Ovary (tissue), 9 donors: ENCODE measurements around the gene LY6G6D. TPM values are rescaled to one million over a fixed set of nuclear protein-coding genes. Genes with fewer than 3 reads are reported as not detected.

Experiments used
- DNase-seq, 5 donors: peaks; one replicate each; pipeline ENCODE4 v3.0.0-alpha.2; 2019 to 2020
- H3K27ac ChIP-seq, 2 donors: fragments of 200-600 bp; one replicate each; pipeline versions ENCODE4 v1.5.1 to v1.8.0; 2019 to 2022
- H3K27me3 ChIP-seq: fragments of 200-600 bp; one replicate; pipeline ENCODE4 v1.8.0; 2022
- H3K36me3 ChIP-seq: fragments of 200-600 bp; sonication (generic); one replicate; pipeline ENCODE4 v1.5.1; 2019
- H3K4me1 ChIP-seq: one replicate; pipeline ENCODE4 v1.8.1; 2013; ENCODE audit warnings: mild to moderate bottlenecking, moderate library complexity; ENCODE audit not compliant: insufficient read depth
- H3K4me3 ChIP-seq: fragments of 200-600 bp; sonication (generic); one replicate; pipeline ENCODE4 v1.5.1; 2017
- H3K9me3 ChIP-seq, 2 donors: fragments of 200-600 bp in 1 of 2; sonication (generic) in 1 of 2; one replicate each; pipeline versions ENCODE4 v1.5.1 to v1.8.1; 2013 to 2019; ENCODE audit warnings: mild to moderate bottlenecking in 1 of 2, moderate library complexity in 1 of 2
- EP300 ChIP-seq: sonication (generic); formaldehyde crosslinking; IDR thresholded peaks from one replicate; pipeline ENCODE4 v1.6.1; 2017; ENCODE audit warnings: antibody characterized with exemption
- POLR2A ChIP-seq: fragments of 450-650 bp; IDR thresholded peaks from one replicate; pipeline ENCODE4 v1.6.1; 2017; ENCODE audit warnings: antibody characterized with exemption, mild to moderate bottlenecking, moderate library complexity
- WGBS, 3 donors: extraction: QIAGEN DNeasy Blood & Tissue Kit in 1 of 3; methylation state at CpG; one replicate each; pipeline versions ENCODE4 v1.1.5 to v1.1.7; 2013 to 2017; 5-methylcytosine and 5-hydroxymethylcytosine counted together
- intact Hi-C, 4 donors: fragments of 100-400 bp; cut with DNase I; formaldehyde crosslinking; loops; one replicate each; pipeline versions ENCODE4 v1.11.0 to v1.15.1; 2022 to 2023
- polyA plus RNA-seq, 2 donors: library from polyadenylated mRNA; stranded (reverse); fragments of 200-250 nt in 1 of 2; fragments of 350-450 nt in 1 of 2; fragmentation: Illumina TruSeq in 1 of 2; extraction: RNeasy Lipid Tissue Mini Kit (QIAGEN cat#74804) in 1 of 2; gene quantifications; one replicate each; pipeline ENCODE4 v1.2.3, GENCODE V29; 2013 to 2014
- total RNA-seq, 7 donors: library from RNA; depleted of rRNA in 2 of 7; stranded (reverse); fragments of >200 nt in 2 of 7; fragmentation: NEBNext Ultra II Directional in 3 of 7; extraction: Animal tissue kit (Norgen Biotek cat#: 25700) in 3 of 7; gene quantifications; one replicate each; pipeline versions ENCODE4 v1.1.0 to v1.2.4, GENCODE V29; 2016 to 2023
- TF ChIP-seq, protein P1 (sequence below), 3 donors: fragments of 450-650 bp in 2 of 3; fragments of 200-600 bp in 1 of 3; IDR thresholded peaks; one replicate each; pipeline versions ENCODE4 v1.5.1 to v1.8.0; 2016 to 2022; ENCODE audit warnings: antibody characterized with exemption in 3 of 3, mild to moderate bottlenecking in 1 of 3
- donor health status: DM: no; HTN: no; CAD: no; lungs with moderate emphysema.
- donor health status: DM: no; HTN: no; CAD: no.
- donor health status: Bipolar disorder and iron deficiency.
- donor health status: DM: yes; HTN: yes; CAD: no.
- donor health status: DM: no; HTN: no; CAD: no.
- donor health status: DM: yes; HTN: yes; CAD: no.

LY6G6D gene
- total and polyA plus RNA-seq, 9 donors: not detected

DNA sequence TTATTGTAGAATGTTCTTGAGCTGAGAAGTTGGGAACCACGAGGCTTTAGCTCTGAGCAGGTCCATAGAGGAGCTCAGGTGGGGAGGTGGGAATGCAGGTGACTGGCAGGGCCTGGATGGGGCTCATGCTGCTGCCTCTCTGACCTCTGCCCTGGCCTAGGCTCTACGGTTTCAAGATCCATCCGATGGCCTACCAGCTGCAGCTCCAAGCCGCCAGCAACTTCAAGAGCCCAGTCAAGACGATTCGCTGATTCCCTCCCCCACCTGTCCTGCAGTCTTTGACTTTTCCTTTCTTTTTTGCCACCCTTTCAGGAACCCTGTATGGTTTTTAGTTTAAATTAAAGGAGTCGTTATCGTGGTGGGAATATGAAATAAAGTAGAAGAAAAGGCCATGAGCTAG is 45.5 kb upstream of the LY6G6D start, which contains the start of gene LY6G5B:
Gene LY6G5B, plus strand, starts transcription at position 301 of the 400 bp plus-strand sequence. CDS start 975 bp downstream, outside the sequence.
- TF ChIP-seq, protein P1, sequence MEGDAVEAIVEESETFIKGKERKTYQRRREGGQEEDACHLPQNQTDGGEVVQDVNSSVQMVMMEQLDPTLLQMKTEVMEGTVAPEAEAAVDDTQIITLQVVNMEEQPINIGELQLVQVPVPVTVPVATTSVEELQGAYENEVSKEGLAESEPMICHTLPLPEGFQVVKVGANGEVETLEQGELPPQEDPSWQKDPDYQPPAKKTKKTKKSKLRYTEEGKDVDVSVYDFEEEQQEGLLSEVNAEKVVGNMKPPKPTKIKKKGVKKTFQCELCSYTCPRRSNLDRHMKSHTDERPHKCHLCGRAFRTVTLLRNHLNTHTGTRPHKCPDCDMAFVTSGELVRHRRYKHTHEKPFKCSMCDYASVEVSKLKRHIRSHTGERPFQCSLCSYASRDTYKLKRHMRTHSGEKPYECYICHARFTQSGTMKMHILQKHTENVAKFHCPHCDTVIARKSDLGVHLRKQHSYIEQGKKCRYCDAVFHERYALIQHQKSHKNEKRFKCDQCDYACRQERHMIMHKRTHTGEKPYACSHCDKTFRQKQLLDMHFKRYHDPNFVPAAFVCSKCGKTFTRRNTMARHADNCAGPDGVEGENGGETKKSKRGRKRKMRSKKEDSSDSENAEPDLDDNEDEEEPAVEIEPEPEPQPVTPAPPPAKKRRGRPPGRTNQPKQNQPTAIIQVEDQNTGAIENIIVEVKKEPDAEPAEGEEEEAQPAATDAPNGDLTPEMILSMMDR (IDR thresholded peaks at IDR 0.05): no peak
- TF ChIP-seq EP300 (no peak), POLR2A (no peak)
- Histone ChIP-seq H3K27ac (no peak within 1 kb of the TSS), H3K4me3 (no peak within 1 kb of the TSS), H3K27me3 (no peaks in the 10 kb centered on the region), H3K9me3 (no peaks in the 10 kb centered on the region), H3K36me3 (no peaks in the 10 kb centered on the region), H3K4me1 (peaks cover 2% of the 10 kb centered on the region)
- DNase-seq: no peak
- intact Hi-C loops: loop anchor here in 2 of 4 donors (5.0 to 10.0 kb wide), 3 partner anchors 58 to 295 kb away; partner anchors contain the start of gene DDAH2 (in 1 of the 2)
- WGBS, 3 donors: 69 to 80% (median 71%) methylated on average over 8 of the region's 8 CpGs

DNA sequence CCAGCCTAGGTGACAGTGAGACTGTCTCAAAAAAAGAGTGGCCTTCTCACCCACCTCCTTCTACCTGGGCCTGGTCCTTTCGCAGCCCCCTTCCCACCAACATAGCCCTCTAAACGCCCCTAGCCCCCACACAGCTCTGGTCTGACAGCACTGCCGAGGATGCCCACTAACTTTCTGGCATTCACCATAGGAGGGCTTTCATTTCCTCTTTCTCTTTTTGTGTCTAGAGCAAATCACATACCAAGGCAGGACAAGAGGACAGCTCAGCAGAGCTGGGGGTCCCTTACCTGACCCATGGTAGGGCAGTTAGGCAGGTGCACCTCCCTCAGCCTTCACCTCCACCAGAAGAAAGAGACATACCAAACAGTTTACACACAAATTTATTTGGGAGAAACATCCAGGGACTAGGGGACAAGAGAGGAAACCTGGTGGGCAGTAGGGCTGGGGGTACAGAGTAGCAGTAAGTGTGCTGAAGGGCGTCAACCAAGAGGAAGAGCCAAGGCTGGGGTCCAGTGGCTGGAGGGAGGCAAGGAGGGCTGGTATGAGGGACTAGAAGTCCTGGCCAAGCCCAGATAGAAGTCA is 38.7 kb upstream of the LY6G6D start:
- no peak overlapping the region for H3K27ac ChIP-seq
- H3K27me3 ChIP-seq: no peaks in the 10 kb centered on the region
- H3K36me3 ChIP-seq: no peaks in the 10 kb centered on the region
- no peaks in the 10 kb centered on the region for H3K9me3 ChIP-seq
- intact Hi-C loops: loop anchor here in 1 of 4 donors (10.0 kb wide), 1 partner anchor 288 kb away; no protein-coding TSS in a partner anchor
- 80 to 85% (median 84%) methylated on average over 4 of the region's 4 CpGs for WGBS, 3 donors
- no peak for DNase-seq
- no peak overlapping the region for H3K4me3 ChIP-seq
- peaks cover under 1% of the 10 kb centered on the region for H3K4me1 ChIP-seq
- TF ChIP-seq, protein P1 (IDR thresholded peaks at IDR 0.05): no peak
- TF ChIP-seq POLR2A: no peak
- TF ChIP-seq EP300: no peak

DNA sequence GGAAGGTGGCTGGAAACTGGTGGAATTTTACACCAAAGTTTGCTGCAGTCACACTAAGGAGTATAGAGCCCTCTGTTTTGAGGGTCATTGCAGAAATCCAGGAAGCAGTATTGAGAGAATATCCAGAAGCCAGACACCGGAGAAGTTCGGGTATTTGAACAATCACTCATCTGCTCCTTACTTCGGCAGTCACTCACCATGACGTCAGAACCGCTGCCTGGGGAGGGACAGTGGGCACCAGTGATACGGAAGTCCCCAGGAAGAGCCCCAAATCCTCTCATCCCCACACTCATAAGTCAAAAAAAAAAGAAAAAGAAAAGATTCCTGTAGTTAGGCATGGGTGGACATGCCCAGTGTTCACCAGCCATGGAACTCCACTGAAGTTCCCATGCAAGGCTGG is 38.2 kb upstream of the LY6G6D start:
- 58 to 69% (median 69%) methylated on average over 6 of the region's 6 CpGs for WGBS, 3 donors
- Histone ChIP-seq H3K4me3 (no peak overlapping the region), H3K36me3 (no peaks in the 10 kb centered on the region), H3K27ac (no peak overlapping the region), H3K4me1 (peaks cover 2% of the 10 kb centered on the region), H3K27me3 (no peaks in the 10 kb centered on the region), H3K9me3 (no peaks in the 10 kb centered on the region)
- no peak for DNase-seq
- no peak for TF ChIP-seq EP300
- TF ChIP-seq, protein P1 (IDR thresholded peaks at IDR 0.05): no peak
- no peak for TF ChIP-seq POLR2A
- intact Hi-C loops: loop anchor here in 1 of 4 donors (10.0 kb wide), 1 partner anchor 288 kb away; no protein-coding TSS in a partner anchor

DNA sequence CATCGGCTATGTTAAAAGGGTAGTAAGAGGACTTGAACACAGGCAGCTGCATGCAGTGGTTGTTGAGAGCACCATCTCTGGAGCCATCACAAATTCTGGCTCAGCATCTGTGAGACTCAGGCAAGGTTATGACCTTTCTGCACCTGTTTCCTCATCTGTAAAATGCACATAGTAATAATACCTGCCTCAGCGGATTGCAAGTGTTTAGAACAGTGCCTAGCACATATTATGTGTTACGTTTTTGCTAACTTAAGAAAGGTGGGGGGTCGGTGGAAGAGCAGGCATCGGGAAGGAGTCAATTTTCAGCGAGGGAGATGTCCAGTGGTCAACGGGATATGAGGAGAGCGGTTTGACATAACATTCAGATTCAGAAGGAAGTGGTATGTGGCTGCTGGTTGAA is 37.2 kb upstream of the LY6G6D start:
- intact Hi-C loops: loop anchor here in 1 of 4 donors (10.0 kb wide), 1 partner anchor 287 kb away; no protein-coding TSS in a partner anchor
- no peak for TF ChIP-seq POLR2A
- TF ChIP-seq EP300: no peak
- TF ChIP-seq, protein P1 (IDR thresholded peaks at IDR 0.05): no peak

More for the DNA sequence above, 37.2 kb upstream of the LY6G6D start:
- Histone ChIP-seq H3K36me3 (no peaks in the 10 kb centered on the region), H3K27me3 (no peaks in the 10 kb centered on the region), H3K4me1 (peaks cover 2% of the 10 kb centered on the region), H3K9me3 (no peaks in the 10 kb centered on the region), H3K27ac (no peak overlapping the region), H3K4me3 (no peak overlapping the region)
- no peak for DNase-seq
- 56 to 65% (median 62%) methylated on average over 8 of the region's 8 CpGs for WGBS, 3 donors
